GM19324 (cell line): ENCODE measurements around the gene PARP15.
A peak's percentile ranks its signal among the peaks of the same experiment; 100 is the strongest.
"Not testable (repeated sequence)": the region's sequence is repeated elsewhere in the genome, so short reads cannot be mapped to it uniquely, and the experiment has no call there.

ENCODE experiments used
- ATAC-seq: cut with Tn5 transposase; IDR thresholded peaks from one replicate; pipeline ENCODE4 v1.9.1; 2021; ENCODE audit warnings: mild to moderate bottlenecking, moderate library complexity; ENCODE audit not compliant: unreplicated experiment, low FRiP score

Gene PARP15

DNA sequence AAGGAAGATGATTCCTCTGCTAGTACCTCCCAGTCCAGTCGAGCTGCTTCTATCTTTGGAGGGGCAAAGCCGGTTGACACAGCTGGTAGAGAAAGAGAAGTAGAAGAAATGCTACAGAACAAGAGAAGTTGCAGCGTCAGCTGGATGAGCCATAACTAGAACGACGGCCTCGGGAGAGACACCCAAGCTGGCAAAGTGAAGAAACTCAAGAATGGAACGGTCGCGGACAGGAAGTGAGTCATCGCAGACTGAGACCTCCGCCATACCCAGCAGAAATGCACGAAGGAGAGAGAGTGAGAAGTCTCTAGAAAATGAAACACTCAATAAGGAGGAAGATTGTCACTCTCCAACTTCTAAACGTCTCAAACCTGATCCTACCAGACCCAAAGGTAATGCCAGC is 84.2 kb downstream of the PARP15 start:
- ATAC-seq, result no peak

DNA sequence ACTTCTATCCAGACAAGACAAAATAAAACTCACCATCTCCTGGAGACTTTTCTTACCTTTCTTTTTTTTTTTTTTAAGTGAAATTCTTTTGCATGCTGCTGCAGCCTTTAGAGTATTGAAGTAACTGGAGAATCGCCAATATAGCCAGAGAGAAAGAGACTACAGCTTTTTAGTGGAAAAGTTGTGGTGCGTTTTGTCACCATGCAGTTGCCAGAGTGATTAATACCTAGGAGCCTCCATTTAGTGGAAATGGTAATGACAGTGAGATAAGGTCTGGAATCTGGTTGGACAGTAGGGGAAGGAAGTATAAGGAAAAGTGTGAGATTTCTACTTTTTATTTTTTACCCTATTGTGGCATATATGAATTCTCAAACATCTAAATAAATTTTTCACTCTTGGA is 85.1 kb downstream of the PARP15 start:
- no peak for ATAC-seq

GRCh38 chr3:122665226-122665786 is 87.9 kb downstream of the PARP15 start:
- ATAC-seq, result no peak

DNA sequence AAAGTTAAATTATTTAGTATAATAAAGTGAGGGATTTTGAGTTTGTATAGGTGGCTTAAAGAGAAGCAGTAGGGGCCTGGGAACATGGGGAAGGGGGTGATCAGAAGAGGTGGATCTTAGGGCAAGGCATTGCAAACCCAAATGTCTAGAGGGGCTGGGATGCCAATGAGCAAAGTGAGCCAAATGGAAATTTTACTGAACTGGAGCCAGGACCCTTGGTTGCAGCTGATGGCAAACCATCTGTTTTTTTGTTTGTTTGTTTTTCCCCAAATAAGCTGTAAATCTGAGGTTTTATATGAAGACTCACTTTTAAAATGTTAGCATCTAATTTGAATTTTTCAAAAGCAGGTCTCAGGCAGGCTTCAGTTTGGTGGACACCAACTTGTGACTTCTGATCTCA is 88.4 kb downstream of the PARP15 start:
- no peak for ATAC-seq

GRCh38 chr3:122668930-122669730 is 91.7 kb downstream of the PARP15 start:
- ATAC-seq, result peak; percentile 49

DNA sequence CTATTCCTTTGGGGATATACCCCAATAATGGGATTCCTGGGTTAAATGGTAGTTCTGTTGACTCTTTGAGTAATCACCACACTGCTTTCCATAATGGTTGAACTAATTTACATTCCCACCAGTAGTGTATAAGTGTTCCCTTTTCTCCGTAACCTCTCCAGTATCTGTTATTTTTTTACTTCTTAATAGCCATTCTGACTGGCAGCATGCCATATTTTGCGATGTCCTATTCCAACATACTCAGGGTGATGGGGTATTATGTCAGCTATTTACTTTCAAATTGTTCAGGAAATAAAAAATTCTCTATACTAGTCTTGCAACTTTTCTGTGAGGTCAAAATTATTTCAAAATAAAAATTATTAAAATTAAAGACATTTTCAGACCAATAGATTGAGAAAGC is 94.1 kb downstream of the PARP15 start:
- no peak for ATAC-seq

- no peak for ATAC-seq
Measured at GRCh38 chr3:122674339-122674738, 96.9 kb downstream of the PARP15 start.

DNA sequence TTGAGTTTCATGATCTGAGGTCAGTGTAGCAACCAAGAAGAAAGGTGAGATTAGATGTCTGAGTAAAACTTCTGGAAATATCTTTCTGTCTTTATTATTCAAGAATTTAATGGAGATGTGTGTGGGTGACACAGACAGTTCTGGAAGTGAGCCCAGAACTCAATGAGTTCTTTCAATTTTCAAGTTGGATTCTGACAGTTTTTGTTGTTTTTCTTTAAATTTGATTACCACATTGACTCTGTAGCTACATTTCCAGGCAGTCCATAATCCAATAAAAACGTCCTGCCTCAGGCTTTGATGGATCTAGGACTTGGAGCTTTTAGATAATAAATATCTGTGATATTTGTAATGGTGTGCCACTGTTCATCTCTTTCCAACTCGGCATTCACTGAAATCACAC is 99.3 kb downstream of the PARP15 start:
- no peak for ATAC-seq

- no peak for ATAC-seq
Measured at GRCh38 chr3:122677216-122677615, 99.8 kb downstream of the PARP15 start.

DNA sequence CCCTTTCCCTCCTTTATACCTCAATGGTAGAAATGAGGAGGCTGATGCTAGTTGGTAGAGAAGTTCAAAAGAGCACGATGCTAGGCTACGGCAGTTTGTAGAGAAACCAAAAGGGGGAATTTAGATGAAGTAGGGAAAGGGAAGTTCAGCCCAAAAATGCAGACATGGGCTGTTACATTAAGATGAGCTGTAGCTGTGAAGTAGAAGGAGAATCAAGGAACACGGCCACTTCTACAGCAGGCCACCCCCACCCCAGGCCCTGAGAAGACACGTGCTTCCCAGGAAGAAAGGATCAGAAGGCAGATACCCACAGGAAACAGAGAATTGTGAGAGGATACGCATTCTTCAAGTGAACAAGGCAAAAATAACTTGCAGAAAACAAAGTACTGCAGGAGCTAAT is 101.1 kb downstream of the PARP15 start:
- ATAC-seq, result no peak

GRCh38 chr3:122679085-122679881 is 101.8 kb downstream of the PARP15 start:
- peak; percentile 43 for ATAC-seq

- peak; percentile 17 for ATAC-seq
Measured at GRCh38 chr3:122679882-122680474, 102.5 kb downstream of the PARP15 start.

DNA sequence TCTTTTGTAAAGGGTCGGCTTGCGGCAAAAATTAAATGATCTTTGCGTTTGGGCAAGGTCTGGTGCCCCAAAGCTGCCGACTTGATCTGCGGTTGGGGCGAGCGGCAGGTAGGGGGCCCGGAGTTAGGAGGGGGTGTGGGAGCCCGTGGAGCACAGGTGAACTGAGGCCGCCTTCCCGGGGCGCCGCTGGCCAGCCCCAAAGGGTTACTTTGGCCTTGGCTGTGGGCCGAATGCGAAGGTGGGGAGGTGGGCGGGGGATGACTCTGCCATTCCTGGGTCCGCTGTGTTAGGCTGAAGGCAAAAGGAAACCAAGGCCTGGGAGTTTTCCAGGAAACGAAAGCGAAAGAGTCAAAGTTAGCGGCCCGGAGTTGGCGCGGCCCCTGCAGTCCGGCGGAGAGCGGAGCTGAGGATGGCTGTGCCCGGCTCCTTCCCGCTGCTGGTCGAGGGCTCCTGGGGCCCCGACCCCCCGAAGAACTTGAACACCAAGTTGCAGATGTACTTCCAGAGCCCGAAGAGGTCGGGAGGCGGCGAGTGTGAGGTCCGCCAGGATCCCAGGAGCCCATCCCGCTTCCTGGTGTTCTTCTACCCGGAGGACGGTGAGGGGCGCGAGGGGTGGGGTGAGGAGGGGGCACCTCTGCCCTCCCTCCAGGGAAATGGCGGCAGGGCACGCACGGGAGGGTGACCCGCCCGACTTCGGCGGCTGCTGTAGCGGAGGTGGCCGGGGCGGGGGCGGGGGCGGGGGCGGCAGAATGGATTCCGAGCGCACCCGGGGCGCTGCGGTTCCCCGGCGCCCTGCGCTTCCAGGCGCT is 103.2 kb downstream of the PARP15 start, which contains the start of gene PARP14:
PARP14 (plus strand) TSS at position 365 of the 809 bp plus-strand sequence; CDS start at position 410, 45 bp downstream.
- ATAC-seq, result peak; percentile 42

- ATAC-seq, result no peak
Measured at GRCh38 chr3:122681284-122681973, 104.0 kb downstream of the PARP15 start.

DNA sequence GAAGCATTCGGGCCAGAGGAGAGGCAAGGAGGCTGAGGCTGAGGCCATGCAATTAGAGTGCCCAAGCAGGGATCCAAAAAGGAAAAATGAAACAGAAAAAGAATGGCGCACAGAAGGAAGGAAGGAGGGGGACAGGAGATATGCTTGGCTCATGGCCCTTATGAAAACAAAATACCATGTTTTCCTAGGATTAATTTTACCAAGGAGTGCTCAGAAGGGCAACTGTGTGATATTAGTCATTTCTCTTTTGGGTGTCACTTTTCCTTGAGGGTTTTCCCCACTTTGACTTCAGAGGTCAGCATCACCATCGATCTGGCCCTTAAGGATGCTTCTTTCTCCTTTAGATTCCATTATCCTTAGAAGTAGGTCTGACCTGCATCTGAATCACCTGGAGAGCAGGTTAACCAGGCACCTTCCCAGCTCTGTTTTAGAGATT is 104.5 kb downstream of the PARP15 start:
- ATAC-seq, result no peak

DNA sequence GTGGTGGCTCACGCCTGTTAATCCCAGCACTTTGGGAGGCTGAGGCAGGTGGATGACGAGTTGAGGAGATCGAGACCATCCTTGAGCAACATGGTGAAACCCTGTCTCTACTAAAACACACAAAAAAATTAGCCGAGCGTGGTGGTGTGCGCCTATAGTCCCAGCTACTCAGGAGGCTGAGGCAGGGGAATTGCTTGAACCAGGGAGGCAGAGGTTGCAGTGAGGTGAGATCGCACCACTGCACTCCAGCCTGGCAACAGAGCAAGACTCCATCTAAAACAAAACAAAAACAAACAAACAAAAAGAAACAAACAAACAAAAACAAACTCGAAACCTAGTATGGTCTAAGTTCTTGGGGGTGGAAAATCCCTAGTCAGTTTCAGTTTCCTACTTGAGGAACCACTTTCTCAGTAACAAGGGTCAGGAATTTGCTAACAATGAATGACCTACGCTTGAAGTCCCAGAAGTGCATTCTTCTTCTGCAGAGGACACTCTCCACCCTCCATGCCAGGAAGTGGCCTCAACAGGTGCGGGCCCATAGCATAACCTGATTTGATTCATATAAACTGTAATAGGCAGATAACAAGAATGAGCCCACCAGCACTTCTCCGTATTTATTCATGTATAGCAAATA is 105.4 kb downstream of the PARP15 start:
- not testable (repeated sequence) for ATAC-seq

DNA sequence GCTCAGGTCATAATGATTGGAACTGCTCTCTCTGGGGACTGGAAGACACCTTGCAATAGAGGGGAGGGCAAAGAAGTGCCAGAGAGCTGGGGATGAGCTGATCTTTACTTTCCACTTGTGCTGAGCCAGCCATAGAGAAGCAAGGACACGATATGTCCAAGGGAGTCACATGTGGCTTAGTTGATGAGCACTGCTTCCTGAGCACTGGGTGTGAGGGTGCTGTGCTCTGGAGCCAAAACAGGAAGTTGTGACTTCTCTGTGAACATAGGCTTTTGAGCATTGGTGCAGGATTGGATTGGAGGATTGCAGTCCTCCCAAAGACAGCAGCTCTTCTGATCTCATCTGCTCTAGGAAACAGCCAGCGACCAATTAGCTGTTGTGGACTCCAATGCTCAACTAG is 109.8 kb downstream of the PARP15 start:
- no peak for ATAC-seq
